ENCODE measurements around the gene PDLIM4.

PDLIM4 gene

GRCh38 chr5:132295505-132296411, 38.3 kb downstream of the PDLIM4 start:
- peak overlapping the region; percentile 100 for H3K27ac ChIP-seq (replicated peaks)
- TF ChIP-seq CTCF (IDR thresholded peaks at IDR 0.05; ENCODE audit: insufficient read depth, low read length) = no peak
- TF ChIP-seq POLR2AphosphoS5 (IDR thresholded peaks at IDR 0.05; ENCODE audit: low read depth) = no peak
- TF ChIP-seq GABPA (IDR thresholded peaks at IDR 0.05; ENCODE audit: low read depth) = no peak
- TF ChIP-seq, protein P1, sequence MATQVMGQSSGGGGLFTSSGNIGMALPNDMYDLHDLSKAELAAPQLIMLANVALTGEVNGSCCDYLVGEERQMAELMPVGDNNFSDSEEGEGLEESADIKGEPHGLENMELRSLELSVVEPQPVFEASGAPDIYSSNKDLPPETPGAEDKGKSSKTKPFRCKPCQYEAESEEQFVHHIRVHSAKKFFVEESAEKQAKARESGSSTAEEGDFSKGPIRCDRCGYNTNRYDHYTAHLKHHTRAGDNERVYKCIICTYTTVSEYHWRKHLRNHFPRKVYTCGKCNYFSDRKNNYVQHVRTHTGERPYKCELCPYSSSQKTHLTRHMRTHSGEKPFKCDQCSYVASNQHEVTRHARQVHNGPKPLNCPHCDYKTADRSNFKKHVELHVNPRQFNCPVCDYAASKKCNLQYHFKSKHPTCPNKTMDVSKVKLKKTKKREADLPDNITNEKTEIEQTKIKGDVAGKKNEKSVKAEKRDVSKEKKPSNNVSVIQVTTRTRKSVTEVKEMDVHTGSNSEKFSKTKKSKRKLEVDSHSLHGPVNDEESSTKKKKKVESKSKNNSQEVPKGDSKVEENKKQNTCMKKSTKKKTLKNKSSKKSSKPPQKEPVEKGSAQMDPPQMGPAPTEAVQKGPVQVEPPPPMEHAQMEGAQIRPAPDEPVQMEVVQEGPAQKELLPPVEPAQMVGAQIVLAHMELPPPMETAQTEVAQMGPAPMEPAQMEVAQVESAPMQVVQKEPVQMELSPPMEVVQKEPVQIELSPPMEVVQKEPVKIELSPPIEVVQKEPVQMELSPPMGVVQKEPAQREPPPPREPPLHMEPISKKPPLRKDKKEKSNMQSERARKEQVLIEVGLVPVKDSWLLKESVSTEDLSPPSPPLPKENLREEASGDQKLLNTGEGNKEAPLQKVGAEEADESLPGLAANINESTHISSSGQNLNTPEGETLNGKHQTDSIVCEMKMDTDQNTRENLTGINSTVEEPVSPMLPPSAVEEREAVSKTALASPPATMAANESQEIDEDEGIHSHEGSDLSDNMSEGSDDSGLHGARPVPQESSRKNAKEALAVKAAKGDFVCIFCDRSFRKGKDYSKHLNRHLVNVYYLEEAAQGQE (IDR thresholded peaks at IDR 0.05; ENCODE audit: insufficient replicate concordance, low read depth) = no peak
- no peak for TF ChIP-seq SPI1 (IDR thresholded peaks at IDR 0.05; ENCODE audit: borderline replicate concordance, low read depth)
- peak in 1 of 2 experiments; percentile 18 for DNase-seq (ENCODE audit: low read depth in 1 of 2, low spot score in 1 of 2)
- no peaks in the 10 kb centered on the region for H3K27me3 ChIP-seq (ENCODE audit: insufficient read depth, poor library complexity, severe bottlenecking)
- peak overlapping the region; percentile 73 for H3K4me3 ChIP-seq (replicated peaks; ENCODE audit: insufficient read depth, low read length)

DNA sequence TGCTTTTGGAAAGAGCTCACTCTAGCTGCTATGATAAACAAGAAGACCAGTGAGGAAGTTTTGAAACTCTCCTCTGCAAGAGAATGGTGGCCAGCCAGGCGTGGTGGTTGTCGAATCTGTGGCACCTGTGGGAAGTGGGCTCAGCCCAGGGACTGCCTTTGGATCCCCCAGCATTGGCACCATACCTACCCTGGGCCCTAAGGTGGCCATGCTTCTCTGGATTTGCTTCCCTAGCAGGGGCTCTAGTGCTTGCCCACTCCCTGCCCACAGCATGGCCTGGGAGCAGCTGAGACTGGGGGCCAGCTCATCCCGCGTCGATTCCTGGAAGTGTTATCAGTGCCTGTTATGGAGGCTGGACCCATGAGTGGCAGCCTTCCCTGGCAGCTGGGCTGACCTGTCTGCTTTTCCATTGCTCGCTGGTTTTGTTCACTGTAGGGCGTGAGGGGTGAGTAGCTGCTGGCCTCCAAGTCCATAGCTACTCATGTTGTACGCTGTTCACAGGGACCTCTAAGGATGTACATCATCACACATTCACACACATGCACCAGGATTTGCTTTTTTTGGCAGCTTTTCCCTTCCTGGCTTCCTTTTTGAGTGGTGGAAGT, 39.0 kb downstream of the PDLIM4 start:
- Histone ChIP-seq H3K4me3 (replicated peaks; ENCODE audit: insufficient read depth, low read length) (peak overlapping the region; percentile 73), H3K27ac (replicated peaks) (peak overlapping the region; percentile 100), H3K27me3 (ENCODE audit: insufficient read depth, poor library complexity, severe bottlenecking) (no peaks in the 10 kb centered on the region)
- DNase-seq (ENCODE audit: low read depth in 1 of 2, low spot score in 1 of 2) = peak in 1 of 2 experiments; percentile 29
- TF ChIP-seq CTCF (IDR thresholded peaks at IDR 0.05; ENCODE audit: insufficient read depth, low read length) (no peak), POLR2AphosphoS5 (IDR thresholded peaks at IDR 0.05; ENCODE audit: low read depth) (no peak), SPI1 (IDR thresholded peaks at IDR 0.05; ENCODE audit: borderline replicate concordance, low read depth) (no peak), GABPA (IDR thresholded peaks at IDR 0.05; ENCODE audit: low read depth) (no peak)
- TF ChIP-seq, protein P1 (IDR thresholded peaks at IDR 0.05; ENCODE audit: insufficient replicate concordance, low read depth) = no peak

GRCh38 chr5:132297211-132297940, 39.9 kb downstream of the PDLIM4 start:
- Histone ChIP-seq H3K4me3 (replicated peaks; ENCODE audit: insufficient read depth, low read length) (peak overlapping the region; percentile 73), H3K27me3 (ENCODE audit: insufficient read depth, poor library complexity, severe bottlenecking) (no peaks in the 10 kb centered on the region), H3K27ac (replicated peaks) (peak overlapping the region; percentile 100)
- TF ChIP-seq CTCF (IDR thresholded peaks at IDR 0.05; ENCODE audit: insufficient read depth, low read length) = no peak
- no peak for TF ChIP-seq GABPA (IDR thresholded peaks at IDR 0.05; ENCODE audit: low read depth)
- no peak for TF ChIP-seq SPI1 (IDR thresholded peaks at IDR 0.05; ENCODE audit: borderline replicate concordance, low read depth)
- TF ChIP-seq POLR2AphosphoS5 (IDR thresholded peaks at IDR 0.05; ENCODE audit: low read depth) = no peak
- TF ChIP-seq, protein P1 (IDR thresholded peaks at IDR 0.05; ENCODE audit: insufficient replicate concordance, low read depth) = no peak
- no peak for DNase-seq (ENCODE audit: low read depth in 1 of 2, low spot score in 1 of 2)
